ENCODE results near the gene RPS6KA2.

RPS6KA2 gene

GRCh38 chr6:166462461-166463135, 164.5 kb downstream of the RPS6KA2 start:
- no peak for DNase-seq

- DNase-seq: no peak
Measured at GRCh38 chr6:166461821-166462460, 165.1 kb downstream of the RPS6KA2 start.

- DNase-seq: no peak
Measured at GRCh38 chr6:166460473-166461437, 166.3 kb downstream of the RPS6KA2 start.

DNA sequence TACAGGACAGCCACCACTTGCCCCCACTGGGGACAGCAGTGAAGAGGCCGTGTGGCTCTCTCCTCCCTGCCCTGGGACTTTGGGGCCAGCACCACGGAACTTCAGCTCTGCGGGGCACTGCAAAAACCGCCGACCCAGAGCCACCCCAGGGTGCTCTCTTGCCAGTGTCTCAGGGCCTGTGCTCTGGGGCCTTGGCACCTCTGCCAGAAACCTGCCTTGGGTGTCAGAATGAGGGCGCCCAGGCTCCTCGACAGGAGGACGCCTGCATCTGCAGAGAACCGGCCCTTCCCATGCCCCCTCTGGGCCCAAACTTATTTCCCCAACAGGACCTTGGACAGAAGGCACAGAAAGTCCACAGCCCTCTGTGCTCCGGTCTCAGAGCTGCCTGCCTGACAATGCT, 167.1 kb downstream of the RPS6KA2 start:
- DNase-seq: no peak

DNA sequence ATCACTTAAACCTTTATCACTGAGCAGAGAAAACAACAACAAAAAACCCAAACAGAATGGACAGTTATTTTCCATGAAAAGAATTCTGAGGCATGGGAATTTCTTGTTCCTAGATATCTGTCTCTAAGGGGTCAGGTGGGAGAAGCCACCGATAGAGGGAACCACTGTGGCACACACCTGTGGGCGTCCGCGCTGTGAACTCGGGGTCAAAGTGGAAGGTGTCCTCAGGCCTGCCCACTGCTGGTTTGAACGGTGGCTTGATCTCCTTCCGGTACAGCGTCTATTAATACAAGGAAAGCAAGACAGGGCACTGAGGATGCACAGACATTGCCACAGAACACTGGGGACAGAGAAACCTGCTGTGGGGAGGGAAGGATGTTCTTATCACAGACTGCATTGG, 167.8 kb downstream of the RPS6KA2 start:
- DNase-seq: no peak

GRCh38 chr6:166456395-166457156, 170.5 kb downstream of the RPS6KA2 start:
- no peak for DNase-seq

DNA sequence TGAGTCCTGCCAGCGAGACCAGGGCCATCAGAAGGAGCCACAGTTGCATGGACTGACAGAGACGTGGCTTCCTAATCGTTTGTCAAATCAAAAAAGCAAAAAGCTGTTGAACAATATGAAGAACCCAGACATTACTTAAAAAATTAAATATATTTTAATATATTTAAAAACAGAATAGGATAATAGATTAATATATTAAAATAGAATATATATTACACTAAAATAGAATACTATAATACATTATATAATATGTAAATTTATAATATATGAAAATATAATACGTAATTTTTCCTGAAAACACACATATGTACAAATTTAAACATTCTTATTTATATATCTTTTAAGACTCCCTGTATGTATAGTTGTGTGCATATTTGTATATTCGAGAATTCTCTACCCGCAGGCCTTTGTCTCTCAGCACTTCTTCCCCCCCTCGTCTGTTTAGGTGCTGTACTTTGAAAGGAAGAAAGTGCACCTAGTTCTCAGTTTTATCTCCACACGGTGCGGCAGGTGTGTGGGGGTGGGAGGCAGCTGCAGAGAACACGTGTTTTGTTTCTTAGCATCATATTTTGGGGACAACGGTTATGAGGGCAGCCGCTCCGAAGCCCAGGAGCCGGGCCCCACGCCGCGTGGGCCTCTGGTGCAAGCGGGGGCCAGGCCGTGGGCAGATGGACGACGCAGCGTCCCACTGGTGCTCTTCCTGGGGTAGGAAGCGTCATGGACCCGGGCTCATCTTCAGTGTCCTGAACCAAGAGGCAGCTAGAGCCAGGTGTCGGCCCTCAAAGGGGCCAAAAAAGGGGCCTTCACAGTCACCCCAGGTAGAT, 172.1 kb downstream of the RPS6KA2 start:
- DNase-seq: no peak

DNA sequence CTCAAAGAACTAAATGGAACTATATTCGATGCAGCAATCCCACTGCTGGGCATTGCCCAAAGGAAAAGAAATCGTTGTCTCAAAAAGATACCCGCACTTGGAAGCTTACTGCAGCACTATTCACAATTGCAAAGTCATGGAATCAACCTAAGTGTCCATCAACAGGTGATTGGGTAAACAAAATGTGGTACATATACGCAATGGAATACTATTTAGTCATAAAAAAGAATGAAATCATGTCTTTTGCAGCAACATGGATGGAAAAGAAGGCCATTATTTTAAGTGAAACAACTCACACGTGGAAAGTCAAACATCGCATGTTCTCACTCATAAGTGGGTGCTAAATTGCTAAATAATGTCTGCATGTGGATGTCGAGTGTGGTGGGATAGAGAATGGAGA, 173.4 kb downstream of the RPS6KA2 start:
- no peak for DNase-seq

GRCh38 chr6:166450167-166450873, 176.7 kb downstream of the RPS6KA2 start:
- DNase-seq: no peak

GRCh38 chr6:166449641-166450040, 177.4 kb downstream of the RPS6KA2 start:
- no peak for DNase-seq

DNA sequence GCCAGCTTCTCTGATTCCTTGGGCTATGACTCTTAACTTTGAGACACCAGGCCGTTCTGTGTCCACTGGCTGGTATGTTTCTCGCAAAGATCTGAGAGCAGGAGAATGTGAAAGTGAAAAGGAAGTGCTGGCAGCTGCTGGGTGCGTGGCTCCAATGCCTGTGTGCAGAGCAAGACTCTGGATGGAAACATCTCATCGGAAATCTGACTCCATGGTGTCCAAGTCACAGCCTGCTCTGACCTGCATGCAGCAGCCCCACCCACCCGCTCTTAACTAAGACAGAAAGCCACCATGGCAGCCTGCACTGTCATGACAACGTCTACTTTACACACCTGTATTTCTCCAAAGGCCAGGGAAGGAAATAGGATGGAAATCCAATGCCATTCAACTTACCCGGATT, 178.0 kb downstream of the RPS6KA2 start:
- no peak for DNase-seq

DNA sequence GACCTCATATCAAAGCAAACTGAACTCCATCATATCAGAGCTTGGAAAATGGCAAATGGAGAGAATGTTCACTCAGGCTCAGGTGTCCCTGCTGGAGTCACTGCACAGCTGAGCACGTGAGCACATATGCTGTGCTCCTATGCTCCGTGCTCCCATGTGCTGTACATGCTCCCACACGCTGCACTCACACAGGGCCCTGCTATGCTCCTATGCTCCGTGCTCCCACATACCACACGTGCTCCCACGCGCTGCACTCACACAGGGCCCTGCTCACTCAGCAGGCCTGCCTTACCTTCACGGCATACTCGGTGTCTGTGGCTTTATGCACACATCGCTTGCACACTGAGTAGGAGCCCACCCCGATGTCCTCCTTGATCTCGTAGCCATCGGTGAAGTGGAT, 178.6 kb downstream of the RPS6KA2 start:
- no peak for DNase-seq

GRCh38 chr6:166446567-166447065, 180.4 kb downstream of the RPS6KA2 start:
- DNase-seq: no peak

DNA sequence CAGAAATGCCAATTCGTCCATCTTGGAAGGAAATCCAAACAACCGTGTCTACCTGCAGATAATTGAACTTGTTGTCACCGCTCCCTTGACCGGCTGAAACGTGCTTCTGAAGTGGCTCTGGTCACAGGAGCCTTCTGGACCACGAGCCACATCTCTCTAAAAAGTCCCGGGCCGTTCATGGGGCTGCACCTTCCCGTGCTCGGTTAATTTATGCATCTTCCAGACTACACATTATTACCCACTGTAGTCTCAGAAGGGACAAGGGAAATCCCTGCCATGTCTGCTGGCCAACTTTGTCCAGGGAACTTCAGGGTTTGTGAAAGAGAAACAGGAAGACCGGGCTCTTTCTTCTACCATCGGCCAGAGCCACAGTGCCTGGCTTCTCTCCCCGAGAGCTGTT, 180.9 kb downstream of the RPS6KA2 start:
- DNase-seq: no peak

- DNase-seq: no peak
Measured at GRCh38 chr6:166444446-166444845, 182.6 kb downstream of the RPS6KA2 start.

GRCh38 chr6:166443166-166443565, 183.9 kb downstream of the RPS6KA2 start:
- no peak for DNase-seq

DNA sequence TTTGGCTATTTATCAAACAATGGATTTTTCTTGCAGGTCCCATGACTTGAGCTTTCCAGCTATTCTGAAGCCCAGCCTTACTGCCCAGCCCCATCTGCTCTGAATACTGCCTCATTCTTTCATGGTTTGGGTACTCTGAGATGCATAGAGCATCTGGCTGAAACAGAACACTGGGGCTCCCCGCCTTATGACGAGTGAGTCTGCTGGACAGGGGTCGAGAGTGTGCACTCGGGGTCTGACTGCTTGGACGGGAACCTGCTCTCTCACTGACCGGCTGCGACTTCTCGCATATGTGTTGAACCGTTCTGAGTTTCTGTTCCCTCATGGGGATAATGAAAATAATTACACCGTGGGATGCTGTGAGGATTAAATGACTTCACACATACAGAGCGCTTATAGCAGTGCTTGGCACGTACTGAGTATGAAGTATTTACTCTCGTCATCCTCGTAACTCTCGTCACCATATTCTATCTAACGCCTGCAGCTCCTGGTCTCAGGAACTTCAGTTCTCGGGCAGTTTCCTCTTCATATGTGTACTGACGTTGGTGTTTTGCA, 184.8 kb downstream of the RPS6KA2 start:
- no peak for DNase-seq

GRCh38 chr6:166441325-166442078, 185.5 kb downstream of the RPS6KA2 start:
- no peak for DNase-seq

- no peak for DNase-seq
Measured at GRCh38 chr6:166440729-166441128, 186.3 kb downstream of the RPS6KA2 start.

- DNase-seq: no peak
Measured at GRCh38 chr6:166440106-166440505, 186.9 kb downstream of the RPS6KA2 start.

Measured in NCI-H2029 (cell line).